SK-N-SH (cell line): Measurements from ENCODE around the gene EXOC4. TPM values are rescaled to one million over a fixed set of nuclear protein-coding genes. Genes with fewer than 3 reads are reported as not detected.
A peak's percentile ranks its signal among the peaks of the same experiment; 100 is the strongest.

Source experiments
- CTCF ChIA-PET: fragments of 300-600, 350-600 bp; formaldehyde crosslinking; extraction: SDS; loops from one replicate; lab custom pipeline; 2021; lab: Yijun Ruan, JAX
- POLR2A ChIA-PET: fragments of 350-600 bp; sonication (Branson Sonifier 250); formaldehyde crosslinking; extraction: SDS; loops from one replicate; lab custom pipeline; 2020; ENCODE audit warnings: antibody characterized with exemption, inconsistent platforms; lab: Yijun Ruan, JAX
- DNase-seq: peaks from one replicate; pipeline ENCODE4 v3.0.0; 2012
- H2AFZ ChIP-seq: fragments of 200-600 bp; sonication (generic); 2 replicates; pipeline ENCODE4 v1.8.1; 2016; ENCODE audit warnings: antibody characterized with exemption, mild to moderate bottlenecking, low read depth
- H3F3A ChIP-seq: fragments of 200-600 bp; sonication (generic); replicated peaks from 2 replicates; pipeline ENCODE3; 2016; ENCODE audit warnings: antibody characterized with exemption, mild to moderate bottlenecking; ENCODE audit not compliant: insufficient read depth
- H3K27ac ChIP-seq, 2 experiments: fragments of 200-500 bp in 1 of 2; fragments of 200-600 bp in 1 of 2; sonication (Bioruptor generic) in 1 of 2; sonication (generic), shearing (Covaris generic) in 1 of 2; 2 replicates each; pipeline versions ENCODE4 v1.5.1 to v1.6.1; 2014 to 2016; ENCODE audit warnings: low read depth in 2 of 2, inconsistent platforms in 1 of 2, low read length in 1 of 2, mild to moderate bottlenecking in 1 of 2, mixed read lengths in 1 of 2
- H3K27me3 ChIP-seq: fragments of 200-600 bp; sonication (generic), shearing (Covaris generic); 2 replicates; pipeline ENCODE4 v1.6.1; 2016; ENCODE audit warnings: mixed run types; ENCODE audit not compliant: insufficient read depth
- H3K36me3 ChIP-seq, 2 experiments: fragments of 200-500 bp in 1 of 2; fragments of 200-600 bp in 1 of 2; sonication (Bioruptor generic) in 1 of 2; sonication (generic) in 1 of 2; replicated peaks in 1 of 2; 2 replicates each; pipeline versions ENCODE3 to v1.5.1; 2014 to 2016; ENCODE audit warnings: low read length in 1 of 2, mild to moderate bottlenecking in 1 of 2; ENCODE audit not compliant: insufficient read depth in 2 of 2, control insufficient read depth in 1 of 2
- H3K4me1 ChIP-seq, 2 experiments: fragments of 200-500 bp in 1 of 2; fragments of 200-600 bp in 1 of 2; sonication (Bioruptor generic) in 1 of 2; sonication (generic), shearing (Covaris generic) in 1 of 2; 2 replicates each; pipeline versions ENCODE4 v1.5.1 to v1.6.1; 2014 to 2016; ENCODE audit warnings: low read depth in 1 of 2, low read length in 1 of 2, mixed run types in 1 of 2; ENCODE audit not compliant: insufficient read depth in 2 of 2, control insufficient read depth in 1 of 2
- H3K4me2 ChIP-seq: fragments of 200-600 bp; sonication (generic), shearing (Covaris generic); 2 replicates; pipeline ENCODE4 v1.6.1; 2017; ENCODE audit warnings: mixed run types
- H3K4me3 ChIP-seq, 2 experiments: fragments of 200-500 bp in 1 of 2; fragments of 200-600 bp in 1 of 2; sonication (Bioruptor generic) in 1 of 2; sonication (generic), shearing (Covaris generic) in 1 of 2; 2 replicates each; pipeline versions ENCODE4 v1.5.1 to v1.8.1; 2014 to 2016; ENCODE audit warnings: low read depth in 2 of 2, inconsistent platforms in 1 of 2, low read length in 1 of 2, mild to moderate bottlenecking in 1 of 2, mixed read lengths in 1 of 2, moderate library complexity in 1 of 2
- H3K79me2 ChIP-seq: fragments of 200-600 bp; sonication (generic); 2 replicates; pipeline ENCODE4 v1.8.1; 2017; ENCODE audit warnings: mild to moderate bottlenecking; ENCODE audit not compliant: insufficient read depth
- H3K9ac ChIP-seq: fragments of 200-600 bp; sonication (generic); 2 replicates; pipeline ENCODE4 v1.6.1; 2017; ENCODE audit warnings: mixed run types
- H3K9me2 ChIP-seq: fragments of 200-600 bp; sonication (generic); 2 replicates; pipeline ENCODE4 v1.6.1; 2017; ENCODE audit warnings: mixed run types
- H3K9me3 ChIP-seq: fragments of 200-600 bp; sonication (generic); 2 replicates; pipeline ENCODE4 v1.6.1; 2017; ENCODE audit warnings: mixed run types, mild to moderate bottlenecking, moderate library complexity
- H4K20me1 ChIP-seq: fragments of 200-600 bp; sonication (generic); 2 replicates; pipeline ENCODE4 v1.6.1; 2017; ENCODE audit warnings: mild to moderate bottlenecking, mixed run types; ENCODE audit not compliant: insufficient read depth
- CHD2 ChIP-seq: fragments of 150-350 bp; IDR thresholded peaks from 2 replicates; pipeline ENCODE4 v1.6.1; 2018; ENCODE audit warnings: low read length; ENCODE audit not compliant: partially characterized antibody
- ELF1 ChIP-seq: IDR thresholded peaks from 2 replicates; pipeline ENCODE4 v1.4.0; 2012
- EP300 ChIP-seq, 2 experiments: IDR thresholded peaks; 2 replicates each; pipeline versions ENCODE4 v1.4.0 to v1.6.1; 2012; ENCODE audit warnings: borderline replicate concordance in 1 of 2, low read depth in 1 of 2, low read length in 1 of 2
- EZH2phosphoT487 ChIP-seq: fragments of 200-600 bp; sonication (generic); IDR thresholded peaks from 2 replicates; pipeline ENCODE4 v1.6.1; 2017; ENCODE audit warnings: low read depth, mixed run types, mild to moderate bottlenecking, antibody characterized with exemption, moderate library complexity, borderline replicate concordance
- FOSL2 ChIP-seq: IDR thresholded peaks from 2 replicates; pipeline ENCODE4 v1.4.0; 2012; ENCODE audit warnings: low read depth, mild to moderate bottlenecking, moderate library complexity, borderline replicate concordance
- GATA2 ChIP-seq: sonication (generic); formaldehyde crosslinking; IDR thresholded peaks from 2 replicates; pipeline ENCODE4 v1.5.0; 2020; ENCODE audit warnings: mild to moderate bottlenecking, missing genetic modification reagents
- MEF2A ChIP-seq: IDR thresholded peaks from 2 replicates; pipeline ENCODE4 v1.4.0; 2012; ENCODE audit warnings: low read depth, borderline replicate concordance
- MXI1 ChIP-seq: IDR thresholded peaks from 2 replicates; pipeline ENCODE4 v1.6.1; 2012; ENCODE audit warnings: mild to moderate bottlenecking, low read depth, low read length, improper control_type of control experiment
- NRF1 ChIP-seq: IDR thresholded peaks from 2 replicates; pipeline ENCODE4 v1.6.1; 2012; ENCODE audit warnings: low read depth, mild to moderate bottlenecking, low read length
- POLR2AphosphoS5 ChIP-seq: IDR thresholded peaks from 2 replicates; pipeline ENCODE4 v1.6.1; 2012; ENCODE audit warnings: low read depth, low read length
- RAD21 ChIP-seq: IDR thresholded peaks from 2 replicates; pipeline ENCODE4 v1.6.1; 2012; ENCODE audit warnings: mild to moderate bottlenecking, low read length
- RCOR1 ChIP-seq: fragments of 150-350 bp; IDR thresholded peaks from 2 replicates; pipeline ENCODE4 v1.6.1; 2017; ENCODE audit warnings: antibody characterized with exemption, low read length
- RXRA ChIP-seq: IDR thresholded peaks from 2 replicates; pipeline ENCODE4 v1.4.0; 2012; ENCODE audit warnings: low read depth, mild to moderate bottlenecking, borderline replicate concordance
- TAF1 ChIP-seq: IDR thresholded peaks from 2 replicates; pipeline ENCODE4 v1.6.1; 2012; ENCODE audit warnings: low read depth, mild to moderate bottlenecking, low read length, moderate library complexity, borderline replicate concordance
- YY1 ChIP-seq: IDR thresholded peaks from 2 replicates; pipeline ENCODE4 v1.4.0; 2012; ENCODE audit warnings: low read depth, mild to moderate bottlenecking
- WGBS: methylation state at CpG from one replicate; pipeline ENCODE4 v1.1.6; 2017; ENCODE audit warnings: low lambda C conversion rate; 5-methylcytosine and 5-hydroxymethylcytosine counted together
- polyA plus RNA-seq, 3 experiments: library from polyadenylated mRNA; depleted of rRNA; stranded (reverse); fragments of >200 nt; gene quantifications; 2 replicates each; pipeline ENCODE4 v1.2.3, GENCODE V29; 2012
- TF ChIP-seq, protein P1 (sequence below): fragments of 150-350 bp; IDR thresholded peaks from 2 replicates; pipeline ENCODE4 v1.6.1; 2017; ENCODE audit warnings: antibody characterized with exemption, low read length, low read depth, borderline replicate concordance
- TF ChIP-seq, protein P2 (sequence below): IDR thresholded peaks from 2 replicates; pipeline ENCODE4 v1.4.0; 2012; ENCODE audit warnings: low read depth, borderline replicate concordance
- TF ChIP-seq, protein P3 (sequence below): IDR thresholded peaks from 2 replicates; pipeline ENCODE4; 2012

Gene EXOC4
- polyA plus RNA-seq, 1 of the 3 experiments (the other 2 are of a cell fraction), result 37.3 TPM

DNA sequence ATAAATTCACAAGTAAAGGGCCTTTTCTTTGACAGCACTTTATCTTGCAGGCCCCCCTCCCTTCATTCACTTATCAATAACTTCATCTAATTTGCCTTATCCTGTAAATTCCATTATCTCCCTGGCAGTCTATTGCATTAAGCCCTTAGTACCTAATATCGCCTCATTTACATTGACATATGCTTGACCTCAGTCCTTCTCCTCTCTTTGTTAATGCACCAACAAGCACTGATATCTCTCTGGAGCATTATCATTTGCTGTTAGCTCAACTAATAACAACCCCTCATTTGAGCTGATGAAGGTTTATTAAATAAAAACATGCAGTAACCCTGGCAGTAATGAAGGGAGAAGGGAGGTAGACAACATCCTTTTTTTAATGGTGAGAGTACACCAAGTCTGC is 46.8 kb downstream of the EXOC4 start (continued):
- TF ChIP-seq FOSL2, result no peak
- TF ChIP-seq RAD21, result no peak; the same call in 1 of the 2 replicates
- TF ChIP-seq, protein P1, sequence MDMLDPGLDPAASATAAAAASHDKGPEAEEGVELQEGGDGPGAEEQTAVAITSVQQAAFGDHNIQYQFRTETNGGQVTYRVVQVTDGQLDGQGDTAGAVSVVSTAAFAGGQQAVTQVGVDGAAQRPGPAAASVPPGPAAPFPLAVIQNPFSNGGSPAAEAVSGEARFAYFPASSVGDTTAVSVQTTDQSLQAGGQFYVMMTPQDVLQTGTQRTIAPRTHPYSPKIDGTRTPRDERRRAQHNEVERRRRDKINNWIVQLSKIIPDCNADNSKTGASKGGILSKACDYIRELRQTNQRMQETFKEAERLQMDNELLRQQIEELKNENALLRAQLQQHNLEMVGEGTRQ, result no peak
- TF ChIP-seq ELF1, result no peak
- peak; percentile 9 to 89; a peak in 2 of 4 replicates for TF ChIP-seq EP300 (IDR thresholded peaks at IDR 0.05; ENCODE audit: borderline replicate concordance in 1 of 2, low read depth in 1 of 2, low read length in 1 of 2)
- 0 out of 2 replicates have a peak, but pooled peaks have one; percentile 15 for TF ChIP-seq POLR2AphosphoS5
- TF ChIP-seq RXRA, result no peak
- TF ChIP-seq YY1, result no peak
- no peak for TF ChIP-seq EZH2phosphoT487
- TF ChIP-seq RCOR1, result peak; percentile 89
- TF ChIP-seq, all 33 proteins: peak for 7

DNA sequence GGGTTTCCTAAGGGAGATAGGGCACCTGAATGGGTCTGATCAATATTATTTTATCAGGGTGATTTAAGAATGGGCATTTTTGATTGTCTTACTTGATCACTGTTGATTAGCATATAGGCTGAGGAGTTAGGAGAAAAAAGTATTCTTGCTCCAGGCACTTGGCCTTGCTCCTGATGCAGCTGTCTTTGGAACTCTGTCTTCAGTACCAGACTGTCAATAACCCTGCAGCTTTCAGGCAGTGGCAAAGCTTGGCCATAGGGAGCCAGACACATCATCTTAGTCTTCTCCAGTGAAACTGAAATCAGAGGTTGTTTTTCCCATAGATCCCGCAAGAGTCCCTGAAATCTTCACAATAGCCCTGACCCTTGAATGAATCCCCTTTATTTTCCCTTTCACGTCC is 47.2 kb downstream of the EXOC4 start:
- H3K27ac ChIP-seq, result peak overlapping the region in 1 of 2 experiments; percentile 96; a peak in 2 of 4 replicates
- TF ChIP-seq EZH2phosphoT487, result no peak
- 91% methylated on average over 2 of the region's 2 CpGs for WGBS

DNA sequence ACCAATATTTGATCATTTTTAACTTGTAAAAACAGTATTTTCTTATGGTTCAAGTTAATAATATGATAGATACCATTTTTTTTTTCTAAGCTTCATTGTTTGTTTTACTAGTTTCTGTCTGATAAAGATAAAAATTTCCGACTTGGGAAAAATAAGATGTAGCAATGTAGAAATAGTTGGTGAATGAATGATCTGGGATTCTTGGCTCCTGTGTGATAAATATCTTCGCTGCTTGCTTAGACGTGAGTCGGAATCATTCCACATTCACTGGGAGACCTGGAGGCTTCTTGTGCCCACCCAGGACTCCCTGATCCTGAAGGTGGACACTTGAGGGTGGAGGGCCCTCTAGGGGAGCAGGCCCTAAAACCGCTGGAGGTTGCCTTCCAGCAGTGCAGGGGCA is 47.9 kb downstream of the EXOC4 start:
- no peak overlapping the region for H2AFZ ChIP-seq
- H3K4me2 ChIP-seq, result no peak overlapping the region
- no peak for TF ChIP-seq TAF1
- TF ChIP-seq CHD2, result no peak
- TF ChIP-seq EZH2phosphoT487, result no peak
- TF ChIP-seq, protein P2, sequence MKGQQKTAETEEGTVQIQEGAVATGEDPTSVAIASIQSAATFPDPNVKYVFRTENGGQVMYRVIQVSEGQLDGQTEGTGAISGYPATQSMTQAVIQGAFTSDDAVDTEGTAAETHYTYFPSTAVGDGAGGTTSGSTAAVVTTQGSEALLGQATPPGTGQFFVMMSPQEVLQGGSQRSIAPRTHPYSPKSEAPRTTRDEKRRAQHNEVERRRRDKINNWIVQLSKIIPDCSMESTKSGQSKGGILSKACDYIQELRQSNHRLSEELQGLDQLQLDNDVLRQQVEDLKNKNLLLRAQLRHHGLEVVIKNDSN, result no peak
- no peak for TF ChIP-seq ELF1
- TF ChIP-seq NRF1, result no peak
- TF ChIP-seq, protein P3, sequence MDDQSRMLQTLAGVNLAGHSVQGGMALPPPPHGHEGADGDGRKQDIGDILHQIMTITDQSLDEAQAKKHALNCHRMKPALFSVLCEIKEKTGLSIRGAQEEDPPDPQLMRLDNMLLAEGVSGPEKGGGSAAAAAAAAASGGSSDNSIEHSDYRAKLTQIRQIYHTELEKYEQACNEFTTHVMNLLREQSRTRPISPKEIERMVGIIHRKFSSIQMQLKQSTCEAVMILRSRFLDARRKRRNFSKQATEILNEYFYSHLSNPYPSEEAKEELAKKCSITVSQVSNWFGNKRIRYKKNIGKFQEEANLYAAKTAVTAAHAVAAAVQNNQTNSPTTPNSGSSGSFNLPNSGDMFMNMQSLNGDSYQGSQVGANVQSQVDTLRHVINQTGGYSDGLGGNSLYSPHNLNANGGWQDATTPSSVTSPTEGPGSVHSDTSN, result no peak
- no peak for TF ChIP-seq RAD21
- no peak for TF ChIP-seq MXI1
- no peak for TF ChIP-seq MEF2A
- TF ChIP-seq RXRA, result no peak
- TF ChIP-seq GATA2 (CRISPR knock-in tag), result no peak
- H3K36me3 ChIP-seq, result peaks cover 0 to 13% of the 10 kb centered on the region in 2 experiments
- H4K20me1 ChIP-seq, result no peaks in the 10 kb centered on the region
- H3K27ac ChIP-seq, result peak overlapping the region in 1 of 2 experiments; percentile 96; a peak in 2 of 4 replicates
- ChIA-PET POLR2A (no interaction called here), CTCF (no interaction called here)
- no peak overlapping the region for H3K4me3 ChIP-seq
- no peak overlapping the region for H3K9ac ChIP-seq
- no peaks in the 10 kb centered on the region; the same call in 1 of the 2 replicates for H3K9me2 ChIP-seq
- WGBS, result 85% methylated on average over 5 of the region's 5 CpGs
- H3K9me3 ChIP-seq, result no peaks in the 10 kb centered on the region
- peaks cover 12% of the 10 kb centered on the region for H3K79me2 ChIP-seq
- H3F3A ChIP-seq, result no peaks in the 10 kb centered on the region
- H3K27me3 ChIP-seq, result no peaks in the 10 kb centered on the region
- H3K4me1 ChIP-seq, result peaks cover 0 to 64% of the 10 kb centered on the region in 2 experiments; a peak in 2 of 4 replicates
- no peak for DNase-seq

More for the DNA sequence above, 47.2 kb downstream of the EXOC4 start:
- Histone ChIP-seq H4K20me1 (no peaks in the 10 kb centered on the region), H3K27me3 (no peaks in the 10 kb centered on the region), H3K4me1 (peaks cover 0 to 70% of the 10 kb centered on the region in 2 experiments; a peak in 2 of 4 replicates), H3K36me3 (peaks cover 0 to 8% of the 10 kb centered on the region in 2 experiments), H3F3A (no peaks in the 10 kb centered on the region), H2AFZ (no peak overlapping the region), H3K79me2 (peaks cover 12% of the 10 kb centered on the region), H3K9me2 (no peaks in the 10 kb centered on the region; the same call in 1 of the 2 replicates), H3K9ac (no peak overlapping the region), H3K9me3 (no peaks in the 10 kb centered on the region), H3K4me3 (no peak overlapping the region), H3K4me2 (no peak overlapping the region)
- POLR2A ChIA-PET, result no interaction called here
- no peak for DNase-seq
- CTCF ChIA-PET, result interaction anchor here (0.6 to 1.1 kb wide), 2 partner anchors 43 to 161 kb away, joined by 3 read pairs; no protein-coding TSS in a partner anchor
